Stimulated activated CD8-positive, alpha-beta memory T cell treated with anti-CD3 and anti-CD28 coated beads, Interleukin-2, amount 100 ng/mL, for 48 hours (primary cell): ENCODE measurements around the gene DUSP2.
"Not testable (repeated sequence)": the region's sequence is repeated elsewhere in the genome, so short reads cannot be mapped to it uniquely, and the experiment has no call there.

ENCODE experiments used
- DNase-seq, 2 donors: peaks; one replicate each; pipeline ENCODE4 v3.0.0-alpha.2; 2020; ENCODE audit warnings: low read depth in 2 of 2

Gene DUSP2

DNA sequence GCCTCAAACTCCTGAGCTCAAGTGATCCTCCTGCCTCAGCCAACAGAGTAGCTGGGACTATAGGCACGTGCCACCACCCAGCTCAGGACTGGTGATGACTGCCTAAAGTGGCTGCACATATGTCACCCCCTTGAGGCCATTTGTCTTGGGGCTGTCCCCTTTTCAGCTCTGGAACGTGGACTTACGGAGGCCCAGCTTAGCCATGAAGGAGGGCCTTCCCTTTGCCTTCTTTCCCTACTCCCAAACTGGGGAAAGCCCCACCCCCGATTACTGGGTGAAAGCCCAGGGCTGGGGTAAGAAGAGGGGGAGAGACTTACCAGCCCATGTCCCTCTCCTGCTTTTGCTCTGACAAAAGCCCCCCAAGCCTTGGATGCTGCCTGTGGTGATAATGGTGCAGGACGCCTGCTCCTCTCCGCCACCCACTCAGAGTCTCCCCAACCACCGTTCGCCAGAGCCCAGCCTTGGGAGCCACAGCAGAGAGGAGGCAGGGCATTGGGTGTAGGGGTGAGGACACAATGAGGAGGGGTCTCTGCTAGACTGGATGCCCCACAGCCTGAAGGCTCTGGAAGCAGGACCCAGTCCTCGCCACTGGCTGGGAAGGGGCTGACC, 2.5 kb upstream of the DUSP2 start:
- DNase-seq = no peak

GRCh38 chr2:96146881-96147592, 1.8 kb upstream of the DUSP2 start:
- DNase-seq = no peak

GRCh38 chr2:96146153-96146880, 1.1 kb upstream of the DUSP2 start:
- peak; percentile 85 for DNase-seq

- DNase-seq = no peak
Observed at GRCh38 chr2:96145848-96146152, 560 bp upstream of the DUSP2 start.

GRCh38 chr2:96144481-96145035, 682 bp downstream of the DUSP2 start:
- DNase-seq = no peak

- no peak for DNase-seq
Observed at GRCh38 chr2:96143848-96144480, 1.3 kb downstream of the DUSP2 start.

GRCh38 chr2:96143231-96143847, 1.9 kb downstream of the DUSP2 start:
- no peak for DNase-seq

GRCh38 chr2:96142217-96143113, 2.8 kb downstream of the DUSP2 start:
- peak; percentile 78 to 80 for DNase-seq

- DNase-seq = not testable (repeated sequence)
Observed at GRCh38 chr2:96141624-96141967, 3.6 kb downstream of the DUSP2 start.

DNA sequence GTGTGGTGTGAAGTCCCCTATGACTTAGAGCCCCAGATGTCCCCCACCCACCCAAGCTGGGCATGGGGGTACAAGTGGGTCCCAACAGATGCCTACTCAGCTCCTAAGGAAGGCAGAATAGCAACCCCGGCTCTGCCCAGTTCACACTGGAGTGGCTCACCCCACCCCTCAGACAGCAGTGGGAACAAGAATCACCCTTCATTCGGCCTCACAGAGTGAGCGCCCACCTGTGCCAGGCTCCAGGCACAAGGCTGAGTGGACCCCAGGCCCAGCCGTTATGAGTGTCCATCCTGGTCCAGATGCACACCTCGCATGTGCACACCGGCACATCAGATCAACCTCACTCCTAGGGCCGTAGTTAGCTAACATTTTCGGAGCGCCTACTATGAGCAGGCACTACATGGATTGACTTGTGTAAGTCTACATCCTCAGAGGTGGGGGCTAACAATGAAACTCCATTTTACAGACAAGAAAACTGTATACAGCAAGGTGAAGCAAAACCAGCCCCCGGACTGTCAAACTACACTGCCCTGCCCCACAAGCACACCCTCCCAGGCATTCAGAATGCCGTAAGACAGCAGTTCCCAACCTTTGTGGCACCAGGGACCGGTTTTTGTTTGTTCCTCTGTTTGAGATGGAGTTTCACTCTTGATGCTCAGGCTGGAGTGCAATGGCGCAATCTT, 4.2 kb downstream of the DUSP2 start:
- no peak for DNase-seq

- no peak for DNase-seq
Observed at GRCh38 chr2:96139181-96139758, 6.0 kb downstream of the DUSP2 start.

GRCh38 chr2:96138179-96139145, 6.8 kb downstream of the DUSP2 start, which contains the start of gene ASTL:
TSS of gene ASTL (minus strand) at chr2:96138502. CDS start at chr2:96138436, 66 bp downstream.
- DNase-seq = no peak

DNA sequence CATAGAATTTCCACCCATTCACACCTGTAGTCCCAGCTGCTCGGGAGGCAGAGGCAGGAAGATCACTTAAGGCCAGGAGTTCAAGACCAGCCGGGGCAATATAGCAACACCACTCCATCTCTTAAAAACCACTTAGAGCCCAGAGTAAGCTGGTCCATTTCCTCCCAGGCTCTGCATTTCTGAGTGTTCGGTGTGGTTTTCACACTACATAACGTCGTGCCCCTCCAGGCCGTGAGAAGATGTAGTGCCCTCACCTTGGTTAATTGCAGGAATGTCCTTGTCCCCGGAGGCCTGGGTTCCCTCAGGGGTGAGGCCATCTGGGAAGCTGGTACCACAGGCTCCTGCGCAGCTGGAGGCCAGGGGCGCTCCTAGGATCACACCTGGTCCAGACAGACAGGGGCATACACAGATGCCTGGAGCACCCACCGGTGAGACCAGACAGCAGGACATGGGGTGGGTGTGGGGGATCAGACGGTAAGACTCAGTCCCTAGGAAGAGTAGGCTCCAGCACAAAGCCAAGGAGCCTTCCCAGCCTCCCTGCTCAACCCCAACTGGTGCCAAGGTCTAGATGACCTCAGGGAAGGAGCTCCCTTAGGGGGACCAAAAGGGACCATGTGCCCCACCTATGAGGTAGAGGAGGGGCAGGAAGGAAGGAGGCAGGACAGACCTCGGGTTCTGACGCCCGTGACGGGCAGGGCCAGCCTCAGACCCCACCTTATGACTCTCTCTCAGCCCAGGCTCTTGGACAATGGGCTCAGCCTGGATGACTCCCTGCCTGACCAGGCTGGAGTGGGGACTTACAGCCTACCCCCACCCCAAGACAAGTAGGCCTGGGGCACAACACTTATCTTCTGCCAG, 7.7 kb downstream of the DUSP2 start:
- no peak for DNase-seq

GRCh38 chr2:96136129-96136720, 9.0 kb downstream of the DUSP2 start:
- no peak for DNase-seq

GRCh38 chr2:96135621-96136020, 9.6 kb downstream of the DUSP2 start:
- DNase-seq = no peak

DNA sequence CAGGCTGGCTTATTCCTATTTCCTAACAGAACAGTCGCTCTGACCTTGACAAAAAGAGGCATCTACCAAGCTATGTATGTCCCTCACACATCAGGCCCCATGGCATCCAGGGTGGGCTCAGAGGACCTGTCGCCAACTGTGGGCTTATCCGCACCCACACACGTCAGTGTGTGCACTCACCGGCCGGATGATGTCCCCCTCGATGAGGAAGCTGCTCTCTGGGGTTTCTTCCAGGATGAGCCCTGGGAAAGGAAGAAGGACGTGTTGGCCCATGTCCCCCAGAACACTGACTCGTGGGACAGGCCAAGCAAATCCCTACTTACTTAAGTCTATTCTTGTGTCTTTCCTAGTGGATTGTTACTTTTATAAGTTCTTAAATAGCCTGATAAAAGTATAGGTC, 10.1 kb downstream of the DUSP2 start:
- no peak for DNase-seq

DNA sequence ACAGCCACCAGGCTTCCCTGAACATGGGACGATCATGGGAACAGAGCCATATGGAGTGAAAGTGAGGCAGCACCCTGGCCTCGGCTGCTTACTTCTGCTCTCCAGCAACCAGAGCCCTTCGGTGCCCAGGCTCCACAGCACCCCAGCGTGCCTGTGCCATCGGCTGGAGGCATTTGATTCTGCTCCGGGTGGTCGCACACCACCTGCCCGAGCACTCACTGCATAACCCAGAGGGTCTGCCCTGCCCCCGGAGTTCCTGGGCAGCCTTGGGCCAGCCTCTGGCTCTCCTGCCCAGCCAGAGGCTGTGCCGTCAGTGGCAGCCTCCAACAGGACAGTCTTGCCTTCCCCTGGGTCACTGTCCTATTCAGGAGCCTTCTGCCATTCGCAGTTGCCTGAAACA, 10.8 kb downstream of the DUSP2 start:
- DNase-seq = no peak
